GM08714 (cell line): ENCODE measurements around the gene SKIC3.

Experiments
- H3K4me3 ChIP-seq: fragments of 200-500 bp; sonication (Bioruptor generic); 2 replicates; pipeline ENCODE4 v1.5.1; 2014; ENCODE audit warnings: mild to moderate bottlenecking, low read length, inconsistent platforms
- ZNF274 ChIP-seq: IDR thresholded peaks from 2 replicates; pipeline ENCODE4 v1.6.1; 2012; ENCODE audit warnings: mild to moderate bottlenecking, low read depth, low read length

The SKIC3 gene

GRCh38 chr5:95508550-95508949 lies 46.2 kb downstream of the SKIC3 start:
- no peak for TF ChIP-seq ZNF274
- no peak overlapping the region for H3K4me3 ChIP-seq
